ENCODE measurements around the gene CCDC138.

The CCDC138 gene

DNA sequence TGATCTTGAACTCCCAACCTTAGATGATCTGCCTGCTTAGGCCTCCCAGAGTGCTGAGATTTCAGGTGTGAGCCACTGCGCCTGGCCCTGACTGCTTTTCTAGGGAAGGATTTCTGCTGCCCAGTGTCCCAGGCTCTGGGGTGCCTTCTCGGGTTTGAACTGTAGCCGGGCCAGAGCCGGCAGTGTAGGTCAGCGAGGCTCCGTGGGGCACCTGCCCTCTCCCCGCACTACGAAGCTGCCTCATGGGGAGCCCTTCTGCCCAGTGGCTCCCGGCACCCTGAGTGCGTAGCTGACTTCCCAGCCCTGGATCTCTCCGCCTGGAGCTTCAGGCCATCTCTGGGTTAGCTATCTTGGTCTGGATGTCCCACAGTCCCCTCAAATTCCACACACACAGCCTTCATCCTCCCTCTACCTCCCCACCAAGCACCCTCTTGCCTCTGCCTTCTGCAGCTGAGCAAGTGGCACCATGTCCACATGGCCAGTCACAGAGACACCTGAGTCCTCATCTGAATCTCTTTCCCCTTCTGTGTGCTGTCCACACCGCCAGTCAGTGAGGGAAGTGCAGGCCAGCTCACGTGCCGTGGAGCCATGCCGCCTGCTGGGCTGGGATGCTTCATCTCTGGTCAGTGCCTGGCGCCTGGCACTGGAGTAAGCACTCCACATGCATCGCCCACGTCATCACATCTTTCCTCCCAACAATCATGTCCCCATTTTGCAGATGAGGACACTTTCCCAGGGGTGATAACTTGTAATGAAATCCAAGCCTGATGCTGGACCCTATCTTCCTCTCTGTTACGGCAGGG, 133.2 kb downstream of the CCDC138 start:
- ATAC-seq, result no peak
- no peak for TF ChIP-seq BACH2 (CRISPR knock-in tag; IDR thresholded peaks at IDR 0.05; ENCODE audit: borderline replicate concordance)
- no peak for TF ChIP-seq CREB5 (CRISPR knock-in tag; IDR thresholded peaks at IDR 0.05; ENCODE audit: low read depth)
- TF ChIP-seq RARB (CRISPR knock-in tag; IDR thresholded peaks at IDR 0.05), result no peak

DNA sequence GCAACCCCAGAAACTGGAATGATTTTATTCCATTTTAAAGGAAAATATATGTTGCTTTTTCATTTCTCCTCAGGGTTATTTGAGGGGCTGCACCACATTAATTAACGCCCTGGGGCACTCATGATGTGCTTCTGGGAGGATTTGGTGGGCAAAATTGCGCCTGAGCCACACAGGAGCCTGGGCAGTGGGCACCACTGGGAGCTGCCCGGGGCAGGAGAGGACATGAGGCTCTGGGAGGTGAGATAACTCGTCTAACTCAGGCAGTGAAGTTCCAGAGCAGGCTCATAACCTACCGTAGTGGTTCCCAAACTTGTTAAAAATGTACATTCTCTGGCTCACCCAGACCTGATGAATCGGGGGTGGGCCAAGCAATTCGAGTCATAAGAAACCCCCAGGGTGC, 134.1 kb downstream of the CCDC138 start:
- no peak for ATAC-seq
- TF ChIP-seq OSR1 (CRISPR knock-in tag; IDR thresholded peaks at IDR 0.05) (no peak), TSHZ2 (CRISPR knock-in tag; IDR thresholded peaks at IDR 0.05) (no peak), PPARA (CRISPR knock-in tag; IDR thresholded peaks at IDR 0.05; ENCODE audit: borderline replicate concordance) (no peak)

GRCh38 chr2:108921096-108922030, 134.8 kb downstream of the CCDC138 start:
- no peak for ATAC-seq

More at GRCh38 chr2:108921096-108922030, 134.8 kb downstream of the CCDC138 start:
- TF ChIP-seq ZNF70 (CRISPR knock-in tag; IDR thresholded peaks at IDR 0.05) (no peak), ZC3H10 (CRISPR knock-in tag; IDR thresholded peaks at IDR 0.05) (no peak), SNAI2 (CRISPR knock-in tag; IDR thresholded peaks at IDR 0.05) (no peak), PATZ1 (CRISPR knock-in tag; IDR thresholded peaks at IDR 0.05; ENCODE audit: borderline replicate concordance) (no peak), OSR1 (CRISPR knock-in tag; IDR thresholded peaks at IDR 0.05) (no peak), RARB (CRISPR knock-in tag; IDR thresholded peaks at IDR 0.05) (no peak), TCF4 (CRISPR knock-in tag; IDR thresholded peaks at IDR 0.05; ENCODE audit: borderline replicate concordance) (no peak), PPARA (CRISPR knock-in tag; IDR thresholded peaks at IDR 0.05; ENCODE audit: borderline replicate concordance) (no peak), ZFP30 (CRISPR knock-in tag; IDR thresholded peaks at IDR 0.05) (no peak), CREB5 (CRISPR knock-in tag; IDR thresholded peaks at IDR 0.05; ENCODE audit: low read depth) (no peak)
- TF ChIP-seq, protein P1, sequence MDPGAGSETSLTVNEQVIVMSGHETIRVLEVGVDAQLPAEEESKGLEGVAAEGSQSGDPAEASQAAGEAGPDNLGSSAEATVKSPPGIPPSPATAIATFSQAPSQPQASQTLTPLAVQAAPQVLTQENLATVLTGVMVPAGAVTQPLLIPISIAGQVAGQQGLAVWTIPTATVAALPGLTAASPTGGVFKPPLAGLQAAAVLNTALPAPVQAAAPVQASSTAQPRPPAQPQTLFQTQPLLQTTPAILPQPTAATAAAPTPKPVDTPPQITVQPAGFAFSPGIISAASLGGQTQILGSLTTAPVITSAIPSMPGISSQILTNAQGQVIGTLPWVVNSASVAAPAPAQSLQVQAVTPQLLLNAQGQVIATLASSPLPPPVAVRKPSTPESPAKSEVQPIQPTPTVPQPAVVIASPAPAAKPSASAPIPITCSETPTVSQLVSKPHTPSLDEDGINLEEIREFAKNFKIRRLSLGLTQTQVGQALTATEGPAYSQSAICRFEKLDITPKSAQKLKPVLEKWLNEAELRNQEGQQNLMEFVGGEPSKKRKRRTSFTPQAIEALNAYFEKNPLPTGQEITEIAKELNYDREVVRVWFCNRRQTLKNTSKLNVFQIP (CRISPR knock-in tag; IDR thresholded peaks at IDR 0.05; ENCODE audit: borderline replicate concordance, low read depth), result no peak

Data from SK-N-SH treated with all-trans-retinoic acid at 6 μM for 48 hours (cell line).